NCI-H2227 treated with DMSO at 0.1 percent for 48 hours (cell line): ENCODE results near the gene PAK2.
"Not testable (repeated sequence)": the region's sequence is repeated elsewhere in the genome, so short reads cannot be mapped to it uniquely, and the experiment has no call there.

ENCODE experiments used
- DNase-seq: peaks from one replicate; lab custom pipeline; 2025; lab: John Stamatoyannopoulos, UW

PAK2 gene

DNA sequence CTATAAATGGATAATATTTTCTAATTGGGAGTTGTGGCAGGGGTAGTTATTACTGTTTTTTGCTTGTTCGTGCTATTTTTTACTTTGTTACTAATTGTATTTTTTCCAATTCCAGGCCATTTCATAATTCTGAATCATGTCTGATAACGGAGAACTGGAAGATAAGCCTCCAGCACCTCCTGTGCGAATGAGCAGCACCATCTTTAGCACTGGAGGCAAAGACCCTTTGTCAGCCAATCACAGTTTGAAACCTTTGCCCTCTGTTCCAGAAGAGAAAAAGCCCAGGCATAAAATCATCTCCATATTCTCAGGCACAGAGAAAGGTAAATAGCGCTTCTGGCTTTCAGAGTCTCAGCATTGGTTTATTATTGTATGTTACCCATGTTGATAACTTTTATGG lies 42.9 kb downstream of the PAK2 start:
- no peak for DNase-seq

GRCh38 chr3:196788528-196788927 lies 48.9 kb downstream of the PAK2 start:
- DNase-seq = peak; percentile 9

DNA sequence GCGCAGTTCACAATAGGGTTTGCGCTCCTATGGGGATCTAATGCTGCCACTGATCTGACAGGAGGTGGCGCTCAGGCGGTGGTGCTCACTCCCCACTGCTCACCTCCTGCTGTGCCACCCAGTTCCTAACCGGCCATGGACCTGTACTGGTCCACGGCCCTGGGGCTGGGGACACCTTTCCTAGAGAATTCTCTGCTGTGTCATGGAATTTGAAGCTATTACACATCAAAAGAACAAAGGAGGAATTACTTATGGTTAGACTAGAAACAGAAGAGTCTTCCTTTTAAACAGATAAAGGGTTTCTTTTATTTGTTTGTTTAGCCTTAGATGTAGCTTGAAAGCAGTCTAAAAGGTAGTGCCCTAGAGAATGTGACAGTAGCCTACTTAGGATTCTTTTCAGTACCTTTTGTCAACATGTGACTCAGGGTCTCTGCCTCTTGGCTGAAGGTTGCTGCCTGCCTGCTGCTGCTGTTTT lies 50.3 kb downstream of the PAK2 start:
- no peak for DNase-seq

DNA sequence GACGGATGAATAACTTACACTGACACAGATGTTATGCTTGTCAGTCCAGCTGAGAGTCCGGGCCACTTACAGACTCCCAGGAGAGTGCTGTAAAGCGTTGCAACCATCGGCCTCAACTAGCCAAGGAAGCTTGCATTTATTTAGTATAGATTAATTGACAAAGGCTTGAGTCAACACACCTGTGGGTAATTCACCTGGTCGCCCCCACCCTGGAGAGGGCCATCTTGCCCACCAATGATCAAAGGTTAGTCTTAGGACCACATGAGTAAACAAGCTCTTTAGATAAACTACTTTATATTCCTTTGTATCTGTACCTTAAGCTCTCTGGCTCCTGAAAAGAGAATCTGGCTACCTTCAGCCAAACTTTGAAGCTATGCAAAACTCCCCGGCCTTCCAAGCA lies 51.0 kb downstream of the PAK2 start:
- no peak for DNase-seq

GRCh38 chr3:196792771-196793170 lies 53.1 kb downstream of the PAK2 start:
- no peak for DNase-seq

- DNase-seq = no peak
These were observed 53.6 kb downstream of the PAK2 start for GRCh38 chr3:196793246-196793645.

DNA sequence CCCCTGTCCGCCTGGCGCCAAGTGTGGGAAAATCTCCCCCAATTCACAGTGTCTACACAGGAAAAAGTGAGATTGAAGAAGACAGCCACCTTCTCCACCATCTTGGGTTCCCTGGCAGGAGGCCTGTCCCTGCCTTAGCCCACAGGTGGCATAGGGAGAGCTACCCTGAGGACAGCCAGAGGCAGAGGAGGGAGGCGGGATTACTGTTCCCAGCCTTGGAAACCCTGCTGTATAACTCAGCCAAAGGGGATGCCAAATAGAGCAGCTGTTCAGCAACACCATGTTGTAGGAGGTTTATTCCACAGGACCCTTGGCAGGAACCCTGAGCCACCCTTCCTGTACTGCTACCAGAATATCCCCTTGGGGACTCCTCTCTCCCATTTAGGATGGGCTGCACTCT lies 54.8 kb downstream of the PAK2 start:
- no peak for DNase-seq

- no peak for DNase-seq
These were observed 56.7 kb downstream of the PAK2 start for GRCh38 chr3:196796317-196796716.

DNA sequence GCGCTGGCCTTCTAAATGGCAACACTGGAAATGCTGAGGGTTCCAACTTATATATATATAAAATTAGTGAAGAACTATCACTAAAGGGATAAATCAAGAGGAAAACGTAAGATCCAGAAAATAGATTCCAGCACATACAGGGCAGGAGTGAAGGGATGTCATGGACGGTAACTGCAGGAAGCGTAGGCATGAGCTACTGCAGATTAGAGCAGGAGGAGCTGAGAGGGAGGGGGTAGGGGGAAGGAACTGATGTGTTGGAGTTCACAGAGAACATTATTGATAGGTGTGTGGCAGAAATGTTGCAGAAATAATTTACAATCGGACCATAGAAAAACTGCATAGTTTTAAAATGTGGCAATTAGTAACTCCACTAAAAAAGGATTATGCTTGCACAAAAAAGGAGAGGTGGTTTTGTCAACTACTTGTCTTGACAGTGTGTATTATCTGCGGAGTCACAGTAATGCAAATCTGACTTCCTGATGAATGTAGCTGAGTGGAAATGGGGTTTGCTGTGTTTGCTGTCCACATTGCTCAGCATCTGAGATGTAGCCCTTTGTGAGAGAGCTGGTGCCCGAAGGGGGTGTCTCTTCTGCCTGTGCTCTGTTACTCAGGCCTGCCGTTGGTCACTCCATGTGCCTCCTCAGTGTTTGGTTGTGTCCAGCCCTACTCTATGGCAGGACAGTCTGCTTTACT lies 61.2 kb downstream of the PAK2 start:
- no peak for DNase-seq

DNA sequence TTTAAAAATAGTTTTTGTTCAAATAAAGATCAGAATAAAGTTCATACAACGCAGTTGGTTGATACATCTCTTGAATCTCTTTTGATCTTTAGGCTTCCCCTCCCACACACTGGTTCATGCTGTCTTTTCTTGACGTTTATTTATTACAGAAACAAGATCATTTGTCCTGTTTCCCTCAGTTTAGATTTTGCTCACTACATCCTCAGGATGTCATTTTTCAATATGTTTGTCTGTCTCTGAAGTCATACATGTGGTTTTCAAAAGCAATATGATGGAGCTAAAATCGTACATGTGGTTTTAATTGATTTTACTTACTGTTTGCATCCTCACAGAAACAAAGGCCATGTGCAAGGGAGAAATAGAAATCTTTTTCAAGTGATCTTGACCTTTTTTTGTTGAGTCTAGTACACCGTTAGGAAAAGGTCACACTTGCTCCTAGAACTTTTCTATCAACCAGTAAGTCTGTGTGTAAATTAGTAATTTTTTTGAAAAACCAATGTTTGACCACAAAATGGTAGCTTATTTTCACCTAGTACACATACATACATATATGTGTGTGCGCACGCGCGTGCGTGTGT lies 64.3 kb downstream of the PAK2 start:
- no peak for DNase-seq

DNA sequence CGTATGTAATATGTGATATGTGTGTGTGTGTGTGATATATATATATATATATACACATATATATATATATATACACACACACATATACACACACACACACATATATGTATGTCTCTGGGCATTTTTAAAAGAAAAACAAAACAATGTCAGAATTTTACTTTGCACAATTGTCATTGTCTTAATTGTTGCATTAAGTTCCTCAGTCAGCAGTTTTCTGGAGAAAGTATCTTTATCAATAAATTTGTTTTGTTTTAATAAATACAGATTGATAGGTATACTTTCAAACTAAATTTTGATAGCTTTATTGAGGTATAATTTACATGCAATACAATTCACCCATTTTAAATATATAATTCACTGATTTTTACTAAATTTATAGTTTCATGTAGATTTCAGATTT lies 65.1 kb downstream of the PAK2 start:
- no peak for DNase-seq

DNA sequence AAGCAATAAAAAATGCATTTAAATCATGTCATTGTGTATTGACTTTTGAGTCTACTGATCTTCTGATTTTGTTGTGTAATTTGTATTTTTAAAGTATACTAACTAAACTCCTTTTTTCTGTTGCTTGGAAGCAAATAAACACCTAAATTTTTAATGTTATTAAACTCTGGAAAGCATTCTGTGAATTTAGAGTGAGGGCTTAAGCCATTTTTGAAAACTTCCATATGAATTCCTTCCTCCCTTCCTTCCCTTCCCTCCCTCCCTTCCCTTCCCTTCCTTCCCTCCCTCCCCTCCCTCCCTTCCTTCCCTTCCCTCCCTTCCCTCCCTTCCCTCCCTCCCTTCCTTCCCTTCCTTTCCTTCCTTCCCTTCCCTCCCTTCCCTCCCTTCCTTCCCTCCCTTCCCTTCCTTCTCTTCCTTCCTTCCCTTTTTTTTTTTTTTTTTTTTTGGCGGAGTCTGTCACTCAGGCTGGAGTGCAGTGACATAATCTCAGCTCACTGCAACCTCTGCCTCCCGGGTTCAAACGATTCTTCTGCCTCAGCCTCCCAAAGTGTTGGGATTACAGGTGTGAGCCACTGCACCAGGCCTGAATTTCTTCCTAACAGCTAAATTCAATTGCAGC lies 71.4 kb downstream of the PAK2 start:
- DNase-seq = no peak

DNA sequence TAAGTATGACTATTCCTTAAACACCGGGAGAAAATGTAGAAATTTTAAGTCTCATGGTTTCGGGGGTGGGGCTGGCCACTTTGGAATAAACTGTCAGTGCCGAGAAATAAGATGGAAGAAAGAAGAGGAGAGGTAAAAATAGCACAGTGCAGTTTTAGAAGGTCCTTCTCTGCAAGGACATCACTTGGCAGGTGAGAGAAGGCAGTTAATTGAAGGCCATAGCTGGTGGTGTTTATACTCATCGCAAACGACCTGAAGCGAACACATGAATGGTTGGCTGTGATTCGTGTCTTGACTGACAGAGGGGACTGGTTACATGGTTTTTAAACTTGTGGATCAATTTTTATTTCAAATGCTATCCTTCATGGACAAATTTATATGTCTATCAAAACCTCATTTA lies 73.2 kb downstream of the PAK2 start:
- no peak for DNase-seq

DNA sequence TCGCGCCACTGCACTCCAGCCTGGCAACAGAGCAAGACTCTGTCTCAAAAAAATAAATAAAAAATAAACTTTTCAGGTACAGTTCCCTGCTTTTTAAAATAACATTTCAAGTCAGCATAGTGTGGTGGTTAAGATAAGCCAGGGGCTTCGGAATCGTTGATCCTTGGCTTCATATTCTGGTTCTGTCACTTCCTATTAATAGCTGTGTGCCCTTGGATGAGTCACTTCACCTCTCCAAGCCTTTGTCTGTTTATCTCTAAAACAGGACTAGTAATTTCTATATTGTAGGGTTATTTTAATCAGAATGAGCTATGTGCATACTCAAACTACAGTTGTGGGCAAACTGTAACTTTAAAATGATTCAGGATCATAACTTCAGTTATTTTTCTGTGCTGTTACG lies 74.2 kb downstream of the PAK2 start:
- DNase-seq = no peak

DNA sequence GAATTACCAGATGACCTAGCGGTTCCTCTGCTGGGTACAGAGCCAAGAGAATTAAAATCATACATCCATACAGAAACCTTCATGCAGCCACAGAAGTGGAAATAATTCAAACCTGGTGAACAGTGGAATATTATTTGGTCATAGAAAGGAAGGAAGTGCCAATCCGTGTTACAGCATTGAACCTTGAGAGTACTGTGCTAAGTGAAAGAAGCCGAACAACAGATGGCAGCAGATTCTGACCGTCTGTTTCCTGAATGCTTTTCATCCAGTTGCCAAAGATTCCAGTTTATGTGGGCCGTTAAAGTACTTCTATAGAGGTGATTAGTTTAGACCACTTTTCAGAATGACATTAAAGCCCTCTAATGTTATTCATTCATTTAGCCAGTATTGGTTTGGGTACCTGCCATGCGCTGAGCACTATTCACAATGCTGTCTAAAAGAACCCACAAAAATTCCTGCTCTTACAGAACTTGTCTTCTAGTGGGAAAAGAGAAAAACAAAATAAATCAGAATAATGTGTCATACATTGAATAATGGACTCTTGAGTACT lies 82.2 kb downstream of the PAK2 start:
- no peak for DNase-seq

DNA sequence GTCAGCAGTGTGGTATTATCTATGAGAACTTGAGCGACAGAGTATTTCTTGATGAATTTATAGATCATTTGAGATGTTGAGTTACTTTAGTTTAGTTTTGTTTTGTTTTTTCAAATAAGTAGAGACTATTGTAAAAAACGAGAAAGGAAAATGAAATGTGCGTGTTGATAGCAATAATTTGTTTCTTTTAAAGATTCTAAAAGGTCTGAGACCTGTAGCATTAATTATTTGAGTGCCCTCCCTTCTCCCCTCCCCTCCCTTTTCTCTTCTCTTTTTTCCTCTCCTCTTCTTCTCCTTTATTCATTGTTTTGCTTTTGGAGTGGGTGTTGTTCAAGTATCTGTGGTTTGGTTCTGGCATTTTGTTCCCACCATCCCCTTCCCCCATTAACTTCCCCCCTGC lies 90.0 kb downstream of the PAK2 start:
- not testable (repeated sequence) for DNase-seq

DNA sequence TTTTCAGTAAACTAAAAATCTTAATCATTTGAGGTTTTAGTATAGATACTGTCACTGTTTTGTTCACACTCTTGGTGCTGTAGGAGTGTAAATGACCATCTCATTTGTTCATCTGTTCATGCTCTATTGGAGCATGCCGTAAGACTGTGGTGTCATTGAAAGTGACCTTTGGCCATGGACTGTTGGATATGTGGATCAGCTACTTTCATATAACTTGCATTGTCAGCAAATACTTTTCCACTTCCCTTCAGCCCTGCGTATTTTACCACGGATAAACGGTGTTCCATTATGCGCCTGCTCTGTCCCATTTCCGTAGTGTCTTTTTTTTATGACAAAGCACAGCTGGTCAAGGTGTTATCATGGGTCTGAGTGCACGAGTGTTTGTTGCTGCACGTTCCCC lies 95.4 kb downstream of the PAK2 start:
- DNase-seq = no peak

- not testable (repeated sequence) for DNase-seq
These were observed 97.0 kb downstream of the PAK2 start for GRCh38 chr3:196836626-196837025.

DNA sequence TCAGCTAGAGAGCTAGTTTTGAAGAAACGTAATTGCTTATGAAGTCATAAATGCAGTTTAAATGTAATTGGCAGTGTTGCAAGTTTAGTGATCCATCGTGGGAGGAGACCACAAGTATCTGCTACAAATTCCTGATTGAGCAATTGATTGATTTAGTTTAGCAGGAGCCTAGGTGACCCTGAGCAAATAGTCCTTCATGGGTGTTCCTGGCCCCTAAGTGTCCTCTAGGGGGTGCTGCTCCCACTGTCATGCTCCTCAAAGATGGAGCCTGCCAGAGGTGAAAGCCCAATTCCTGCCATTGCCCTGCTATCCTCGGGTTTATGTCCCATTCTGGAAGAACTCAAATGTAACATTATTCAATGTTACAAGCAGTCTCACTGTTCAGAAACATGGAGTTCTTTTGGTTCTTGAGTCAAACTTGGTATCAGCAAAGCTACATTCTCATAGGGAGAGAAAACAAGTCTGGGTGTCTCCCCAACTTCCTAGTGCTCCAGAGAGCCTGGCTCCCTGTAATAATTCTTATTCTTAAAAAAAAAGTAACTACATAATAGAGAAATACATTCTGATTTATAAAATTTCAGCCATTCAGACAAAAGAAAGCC lies 98.3 kb downstream of the PAK2 start:
- DNase-seq = no peak

DNA sequence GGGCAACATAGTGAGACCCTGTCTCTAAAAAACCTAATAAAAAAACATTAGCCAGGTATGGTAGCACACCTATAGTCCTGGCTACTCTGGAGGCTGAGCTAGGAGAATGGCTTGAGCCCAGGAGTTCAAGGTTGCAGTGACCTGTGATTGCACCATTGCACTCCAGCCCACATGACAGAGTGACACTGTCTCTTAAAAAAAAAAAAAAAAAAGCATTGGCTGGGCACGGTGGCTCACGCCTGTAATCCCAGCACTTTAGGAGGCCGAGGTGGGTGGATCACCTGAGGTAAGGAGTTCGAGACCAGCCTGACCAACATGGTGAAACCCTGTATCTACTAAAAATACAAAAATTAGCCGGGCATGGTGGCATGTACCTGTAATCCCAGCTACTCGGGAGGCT lies 99.7 kb downstream of the PAK2 start:
- not testable (repeated sequence) for DNase-seq

- no peak for DNase-seq
These were observed 103.1 kb downstream of the PAK2 start for GRCh38 chr3:196842567-196843434.
